ENCODE data around the gene AP5S1.

DNA sequence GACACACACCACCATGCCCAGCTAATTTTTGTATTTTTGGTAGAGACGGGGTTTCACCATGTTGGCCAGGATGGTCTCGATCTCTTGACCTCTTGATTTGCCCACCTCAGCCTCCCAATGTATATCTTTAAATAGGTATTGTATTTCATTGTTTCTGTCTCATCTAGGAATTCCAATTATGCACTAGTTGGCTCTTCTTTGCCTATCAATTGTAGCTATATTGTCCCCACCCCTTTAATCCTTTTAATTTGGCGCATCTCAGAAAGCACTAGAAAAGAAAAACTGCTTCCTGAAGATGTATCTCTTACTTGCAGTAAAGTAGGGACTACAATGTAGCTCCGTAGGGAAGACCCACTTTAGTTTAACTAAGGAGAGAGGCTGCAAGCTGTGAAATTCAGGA, 15.8 kb downstream of the AP5S1 start:
- TF ChIP-seq, protein P1, sequence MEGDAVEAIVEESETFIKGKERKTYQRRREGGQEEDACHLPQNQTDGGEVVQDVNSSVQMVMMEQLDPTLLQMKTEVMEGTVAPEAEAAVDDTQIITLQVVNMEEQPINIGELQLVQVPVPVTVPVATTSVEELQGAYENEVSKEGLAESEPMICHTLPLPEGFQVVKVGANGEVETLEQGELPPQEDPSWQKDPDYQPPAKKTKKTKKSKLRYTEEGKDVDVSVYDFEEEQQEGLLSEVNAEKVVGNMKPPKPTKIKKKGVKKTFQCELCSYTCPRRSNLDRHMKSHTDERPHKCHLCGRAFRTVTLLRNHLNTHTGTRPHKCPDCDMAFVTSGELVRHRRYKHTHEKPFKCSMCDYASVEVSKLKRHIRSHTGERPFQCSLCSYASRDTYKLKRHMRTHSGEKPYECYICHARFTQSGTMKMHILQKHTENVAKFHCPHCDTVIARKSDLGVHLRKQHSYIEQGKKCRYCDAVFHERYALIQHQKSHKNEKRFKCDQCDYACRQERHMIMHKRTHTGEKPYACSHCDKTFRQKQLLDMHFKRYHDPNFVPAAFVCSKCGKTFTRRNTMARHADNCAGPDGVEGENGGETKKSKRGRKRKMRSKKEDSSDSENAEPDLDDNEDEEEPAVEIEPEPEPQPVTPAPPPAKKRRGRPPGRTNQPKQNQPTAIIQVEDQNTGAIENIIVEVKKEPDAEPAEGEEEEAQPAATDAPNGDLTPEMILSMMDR (IDR thresholded peaks at IDR 0.05 in 8 of 11, conservative IDR thresholded peaks at IDR 0.05 in 3 of 11) = no peak
- no peak for TF ChIP-seq POLR2A (IDR thresholded peaks at IDR 0.05)
- TF ChIP-seq POLR2AphosphoS5 (IDR thresholded peaks at IDR 0.05) = no peak

All from spleen (tissue), 7 donors.